Loucy (cell line): ENCODE measurements around the gene SSBP4.
"Not testable (repeated sequence)": the region's sequence is repeated elsewhere in the genome, so short reads cannot be mapped to it uniquely, and the experiment has no call there.

Experiments used
- H2AFZ ChIP-seq: fragments of 200-600 bp; sonication (generic); 2 replicates; pipeline ENCODE4 v1.6.0; 2016; ENCODE audit warnings: antibody characterized with exemption, mild to moderate bottlenecking, low read length, moderate library complexity
- H3F3A ChIP-seq: fragments of 200-600 bp; 2 replicates; pipeline ENCODE4 v1.6.0; 2016; ENCODE audit warnings: antibody characterized with exemption, low read depth, mild to moderate bottlenecking
- H3K27me3 ChIP-seq: fragments of 200-600 bp; sonication (generic); 2 replicates; pipeline ENCODE4 v1.6.1; 2014; ENCODE audit warnings: low read length, mild to moderate bottlenecking; ENCODE audit not compliant: insufficient read depth, poor library complexity, severe bottlenecking
- H3K36me3 ChIP-seq: fragments of 200-600 bp; sonication (generic); 2 replicates; pipeline ENCODE4 v1.6.1; 2016; ENCODE audit warnings: low read length; ENCODE audit not compliant: insufficient read depth
- H3K4me1 ChIP-seq: fragments of 200-600 bp; sonication (generic); 2 replicates; pipeline ENCODE4 v1.5.1; 2014; ENCODE audit warnings: low read length, mild to moderate bottlenecking; ENCODE audit not compliant: insufficient read depth, poor library complexity, severe bottlenecking
- H3K4me2 ChIP-seq: fragments of 200-600 bp; sonication (generic); 2 replicates; pipeline ENCODE4 v1.6.0; 2014; ENCODE audit warnings: antibody characterized with exemption, low read length, low read depth, mild to moderate bottlenecking; ENCODE audit not compliant: poor library complexity, severe bottlenecking
- H3K4me3 ChIP-seq: fragments of 200-600 bp; sonication (generic); 2 replicates; pipeline ENCODE4 v1.5.1; 2014; ENCODE audit warnings: low read length, mild to moderate bottlenecking, mixed read lengths; ENCODE audit not compliant: poor library complexity, severe bottlenecking
- H3K79me2 ChIP-seq: fragments of 200-600 bp; sonication (generic); 2 replicates; pipeline ENCODE4 v1.6.1; 2014; ENCODE audit warnings: low read length; ENCODE audit not compliant: insufficient read depth
- H3K9ac ChIP-seq: fragments of 200-600 bp; sonication (generic); 2 replicates; pipeline ENCODE4 v1.6.0; 2014; ENCODE audit warnings: mild to moderate bottlenecking, low read depth, low read length, moderate library complexity; ENCODE audit not compliant: poor library complexity, severe bottlenecking
- H3K9me2 ChIP-seq: fragments of 200-600 bp; sonication (generic); replicated peaks from 2 replicates; pipeline ENCODE4 v1.6.1; 2016; ENCODE audit warnings: low read depth, low read length, mixed read lengths
- H3K9me3 ChIP-seq: fragments of 200-600 bp; sonication (generic); 2 replicates; pipeline ENCODE4 v1.6.1; 2014; ENCODE audit warnings: mild to moderate bottlenecking, antibody characterized with exemption, low read length, low read depth; ENCODE audit not compliant: insufficient read depth
- H4K20me1 ChIP-seq: fragments of 200-600 bp; sonication (generic); 2 replicates; pipeline ENCODE4 v1.6.0; 2014; ENCODE audit warnings: antibody characterized with exemption, low read length, mild to moderate bottlenecking; ENCODE audit not compliant: insufficient read depth, poor library complexity, severe bottlenecking
- CTCF ChIP-seq: fragments of 200-600 bp; sonication (generic); conservative IDR thresholded peaks from 2 replicates; pipeline ENCODE4 v1.5.1; 2014; ENCODE audit warnings: mild to moderate bottlenecking, antibody characterized with exemption, low read length
- EZH2phosphoT487 ChIP-seq: fragments of 200-600 bp; IDR thresholded peaks from 2 replicates; pipeline ENCODE4 v1.6.1; 2018; ENCODE audit warnings: antibody characterized with exemption, mild to moderate bottlenecking, moderate library complexity, borderline replicate concordance

The SSBP4 gene

GRCh38 chr19:18377026-18377425 lies 42.2 kb upstream of the SSBP4 start:
- TF ChIP-seq CTCF = no peak
- TF ChIP-seq EZH2phosphoT487 = no peak

GRCh38 chr19:18379803-18380747 lies 39.1 kb upstream of the SSBP4 start:
- Histone ChIP-seq H3K4me3 (no peak overlapping the region), H4K20me1 (no peaks in the 10 kb centered on the region), H3K79me2 (no peaks in the 10 kb centered on the region), H3K27me3 (no peaks in the 10 kb centered on the region), H3F3A (no peaks in the 10 kb centered on the region), H3K4me1 (peaks cover 6% of the 10 kb centered on the region), H3K36me3 (no peaks in the 10 kb centered on the region), H3K9me2 (no peaks in the 10 kb centered on the region), H2AFZ (no peak overlapping the region), H3K4me2 (no peak overlapping the region), H3K9me3 (no peaks in the 10 kb centered on the region), H3K9ac (no peak overlapping the region)
- TF ChIP-seq CTCF = no peak

More at GRCh38 chr19:18377026-18377425, 42.2 kb upstream of the SSBP4 start:
- Histone ChIP-seq H3K27me3 (no peaks in the 10 kb centered on the region), H4K20me1 (no peaks in the 10 kb centered on the region), H3K9me3 (no peaks in the 10 kb centered on the region), H2AFZ (no peak overlapping the region), H3F3A (no peaks in the 10 kb centered on the region), H3K4me1 (peaks cover 30% of the 10 kb centered on the region), H3K36me3 (no peaks in the 10 kb centered on the region), H3K79me2 (no peaks in the 10 kb centered on the region), H3K4me2 (no peak overlapping the region), H3K9me2 (no peaks in the 10 kb centered on the region), H3K9ac (no peak overlapping the region), H3K4me3 (no peak overlapping the region)

GRCh38 chr19:18380843-18381242 lies 38.4 kb upstream of the SSBP4 start:
- H3K9me3 ChIP-seq = no peaks in the 10 kb centered on the region
- no peaks in the 10 kb centered on the region for H3K36me3 ChIP-seq
- no peaks in the 10 kb centered on the region for H3K9me2 ChIP-seq
- H3F3A ChIP-seq = no peaks in the 10 kb centered on the region
- no peaks in the 10 kb centered on the region for H3K4me1 ChIP-seq
- no peaks in the 10 kb centered on the region for H3K27me3 ChIP-seq
- no peaks in the 10 kb centered on the region for H3K79me2 ChIP-seq
- no peak overlapping the region for H3K4me2 ChIP-seq
- no peaks in the 10 kb centered on the region for H4K20me1 ChIP-seq
- H2AFZ ChIP-seq = no peak overlapping the region
- no peak overlapping the region for H3K4me3 ChIP-seq
- no peak overlapping the region for H3K9ac ChIP-seq
- TF ChIP-seq CTCF (no peak), EZH2phosphoT487 (no peak)

- not testable (repeated sequence) for H2AFZ ChIP-seq, H3K27me3 ChIP-seq, H3K79me2 ChIP-seq, H3K9me3 ChIP-seq, H3K9me2 ChIP-seq, H3K9ac ChIP-seq, H3F3A ChIP-seq, H3K4me1 ChIP-seq, H3K4me2 ChIP-seq, H3K4me3 ChIP-seq, H3K36me3 ChIP-seq, H4K20me1 ChIP-seq
These were observed 35.6 kb upstream of the SSBP4 start for GRCh38 chr19:18383622-18384021.
